Myocyte (in vitro differentiated cells): ENCODE data around the gene CHPF2. TPM values are rescaled to one million over a fixed set of nuclear protein-coding genes. Genes with fewer than 3 reads are reported as not detected.

ENCODE experiments used
- DNase-seq: peaks from one replicate; pipeline ENCODE4 v3.0.0-alpha.2; 2012; ENCODE audit warnings: low read depth
- total RNA-seq: library from RNA; depleted of rRNA; stranded (reverse); fragments of >200 nt; gene quantifications from 2 replicates; pipeline ENCODE4 v1.2.3, GENCODE V29; 2014

Gene CHPF2
- total RNA-seq, 1 donor from 2014 or later = 136 TPM

DNA sequence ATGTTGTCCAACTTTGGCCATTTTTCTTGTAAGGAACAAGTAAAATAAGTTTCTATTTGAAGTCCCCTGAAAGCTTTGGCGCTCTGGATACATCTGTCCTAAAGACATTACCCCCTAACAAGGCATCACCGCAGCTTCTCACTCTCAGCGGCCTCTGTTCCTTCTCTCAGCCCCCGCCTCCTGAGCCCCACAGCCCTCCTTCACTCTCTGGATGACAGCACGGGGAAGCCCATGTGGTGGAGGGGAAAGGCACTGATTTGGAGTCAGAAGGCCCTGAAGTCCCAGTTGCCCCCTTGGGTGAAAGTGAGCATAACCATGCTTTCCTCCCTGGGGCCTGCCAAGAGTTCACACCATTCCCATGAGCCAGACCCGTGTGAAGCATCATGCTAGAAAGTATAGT lies 26.6 kb upstream of the CHPF2 start:
- DNase-seq = no peak

DNA sequence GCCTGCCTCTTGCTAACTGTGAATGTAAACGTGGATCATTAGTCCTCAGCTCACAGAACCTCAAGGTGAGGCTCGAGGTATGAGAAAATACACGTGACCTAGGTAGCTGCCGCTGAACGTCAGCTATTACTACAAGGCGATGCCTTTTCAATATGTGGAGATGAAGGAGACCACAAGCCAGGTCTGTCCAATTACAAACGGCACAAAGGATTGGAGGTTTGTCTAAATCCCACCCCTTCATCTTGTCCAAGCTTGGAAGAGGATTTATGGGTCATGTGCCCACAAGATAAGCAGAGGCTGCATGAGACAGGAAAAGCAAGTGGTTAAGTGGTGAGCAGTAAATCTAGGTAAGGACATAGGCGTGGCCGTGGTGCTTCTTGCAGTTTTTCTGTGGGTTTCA lies 25.4 kb upstream of the CHPF2 start:
- no peak for DNase-seq

DNA sequence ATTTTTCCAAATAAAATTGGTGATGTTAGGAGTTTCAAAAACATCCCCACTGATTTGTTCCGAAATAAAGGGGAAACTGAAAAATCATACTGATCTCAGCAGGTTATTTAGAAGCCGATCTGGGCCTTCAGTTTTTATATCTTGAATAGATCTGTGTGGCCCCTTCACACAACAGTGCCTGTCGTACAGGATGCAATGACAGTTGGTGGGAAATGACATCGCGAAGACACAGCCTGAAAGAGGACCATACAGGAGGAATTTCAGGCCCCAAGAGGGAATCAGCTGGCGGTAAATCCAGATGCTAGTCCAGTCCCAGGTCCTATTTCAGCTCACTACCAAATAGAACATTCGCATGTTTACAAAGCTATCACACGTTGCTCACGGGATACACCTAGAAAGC lies 25.0 kb upstream of the CHPF2 start:
- DNase-seq = no peak

DNA sequence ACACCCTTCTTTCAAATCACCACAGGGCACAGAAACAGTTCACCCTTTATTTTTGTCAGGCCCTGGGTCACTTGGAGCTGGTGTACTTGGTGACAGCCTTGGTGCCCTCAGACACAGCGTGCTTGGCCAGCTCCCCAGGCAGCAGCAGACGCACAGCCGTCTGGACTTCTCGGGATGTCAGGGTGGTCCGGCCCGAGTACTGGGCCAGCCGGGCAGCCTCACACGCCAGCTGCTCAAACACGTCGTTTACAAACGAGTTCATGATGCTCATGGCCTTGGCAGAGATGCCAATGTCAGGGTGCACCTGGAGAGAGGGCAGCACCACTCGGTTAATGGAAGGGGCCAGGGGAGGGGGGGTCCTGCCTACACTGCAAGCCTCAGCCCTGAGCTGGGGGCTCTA lies 24.5 kb upstream of the CHPF2 start:
- DNase-seq = no peak

DNA sequence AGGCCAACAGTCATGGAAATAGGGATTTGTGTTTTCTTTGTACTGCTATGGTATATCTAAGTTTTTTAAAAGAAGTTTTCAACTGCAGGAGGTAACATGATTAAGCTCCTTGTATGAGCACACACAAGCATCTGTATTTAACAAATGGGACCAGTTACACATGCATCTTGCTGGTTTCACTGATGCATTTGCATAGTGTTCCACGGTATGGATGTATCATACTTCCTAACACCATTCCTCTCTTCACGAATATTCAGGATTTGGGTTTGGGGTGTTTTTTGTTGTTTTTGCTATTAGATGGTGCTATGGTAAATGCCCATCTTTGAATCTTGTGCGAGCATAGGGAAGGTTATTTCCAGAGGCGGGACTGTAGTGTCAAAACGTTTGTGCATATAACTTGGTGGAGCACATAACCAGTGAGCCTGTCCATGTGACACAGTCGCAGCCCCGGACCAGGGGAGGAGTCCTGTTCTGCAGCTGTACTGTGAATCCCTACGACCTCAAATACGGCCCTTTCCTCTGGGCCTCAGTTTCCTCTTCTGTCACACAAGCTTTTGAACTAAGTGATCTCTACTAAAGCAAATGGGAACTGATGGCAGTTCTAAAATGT lies 23.9 kb upstream of the CHPF2 start:
- no peak for DNase-seq

DNA sequence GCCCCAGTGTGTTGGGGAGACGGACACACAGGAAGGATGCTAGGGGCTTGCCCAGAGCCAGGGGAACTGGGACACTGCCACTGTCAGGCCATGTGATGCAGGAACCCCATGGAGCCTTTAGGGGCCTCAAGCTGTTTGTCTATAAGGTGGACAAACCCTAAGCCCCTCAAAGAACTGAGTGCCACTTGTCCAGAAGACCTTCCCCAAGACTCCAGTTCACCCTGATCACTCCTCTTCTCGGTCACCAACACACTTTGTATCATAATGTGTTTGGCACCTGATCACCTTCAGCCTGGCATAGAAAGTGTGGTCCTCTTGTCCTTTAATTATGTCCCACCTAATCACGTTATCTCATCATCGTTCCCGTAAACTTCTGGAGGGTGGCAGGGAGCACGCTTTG lies 22.7 kb upstream of the CHPF2 start:
- no peak for DNase-seq

DNA sequence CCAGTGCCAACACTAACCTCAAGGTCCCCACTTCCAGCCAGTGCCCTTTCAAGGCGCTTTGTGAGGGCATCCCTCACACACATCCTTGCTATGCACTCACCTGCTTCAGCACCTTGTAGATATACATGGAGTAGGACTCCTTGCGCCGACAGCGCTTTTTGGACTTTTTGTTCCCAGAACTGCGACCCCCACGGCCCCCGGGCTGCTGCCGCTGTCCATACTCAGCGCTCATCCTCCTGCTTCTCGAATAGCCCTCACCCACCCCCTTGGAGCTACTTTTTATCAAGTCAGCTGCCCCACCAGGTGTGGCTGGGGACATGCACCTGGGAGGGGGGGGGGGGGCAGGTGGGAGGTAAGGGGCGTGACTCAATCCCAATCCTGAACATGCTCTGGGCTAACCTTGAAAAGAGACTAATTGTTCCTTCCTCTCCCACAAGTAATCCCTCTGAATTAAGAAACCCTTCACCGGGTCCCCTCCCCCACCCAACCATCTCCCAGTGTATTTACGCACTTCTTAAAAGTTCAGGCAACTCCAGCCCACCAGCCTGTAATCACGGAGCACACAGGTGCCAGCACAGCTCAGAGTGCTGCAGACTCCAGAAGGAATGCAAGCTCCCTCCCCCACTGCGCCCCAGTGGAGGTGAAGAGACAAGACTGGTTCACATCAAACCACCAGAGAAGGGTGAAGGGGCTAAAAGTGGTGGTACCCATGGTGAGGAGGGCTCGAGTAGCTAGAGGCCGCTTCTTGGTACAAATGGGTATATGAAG lies 22.0 kb upstream of the CHPF2 start, which contains the start of gene H2BK1:
TSS of gene H2BK1 (minus strand) at position 402 of the 768 bp plus-strand sequence. CDS start at position 232, 170 bp downstream.
- no peak for DNase-seq

DNA sequence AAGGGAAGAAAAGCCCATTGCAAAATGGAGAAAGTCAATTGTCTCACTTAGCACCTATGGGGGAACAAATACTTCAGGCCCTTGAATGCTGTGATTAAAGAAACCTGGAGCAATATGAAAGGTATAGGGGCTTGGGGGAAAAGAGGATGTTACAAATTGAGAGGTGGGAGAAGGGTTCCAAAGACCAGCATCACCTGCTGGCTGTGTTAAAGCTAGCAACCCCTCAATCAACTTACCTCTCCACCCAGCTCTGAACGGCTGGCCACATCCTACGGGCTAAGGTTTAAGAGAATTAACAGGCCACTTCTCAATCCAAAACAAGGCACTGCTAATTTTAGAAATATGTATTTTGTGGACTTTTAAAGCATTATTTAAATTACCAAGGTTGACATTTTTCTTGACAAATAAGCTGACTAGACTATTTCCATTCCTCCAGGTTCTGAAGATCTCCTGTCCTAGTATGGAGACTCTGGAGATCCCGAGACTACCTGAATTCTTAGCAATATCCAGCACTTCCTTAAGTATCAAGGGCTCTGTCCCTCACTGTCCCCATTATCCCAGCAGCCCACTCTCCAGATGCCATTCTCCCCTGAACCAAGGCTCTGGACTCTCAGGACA lies 21.0 kb upstream of the CHPF2 start:
- no peak for DNase-seq

DNA sequence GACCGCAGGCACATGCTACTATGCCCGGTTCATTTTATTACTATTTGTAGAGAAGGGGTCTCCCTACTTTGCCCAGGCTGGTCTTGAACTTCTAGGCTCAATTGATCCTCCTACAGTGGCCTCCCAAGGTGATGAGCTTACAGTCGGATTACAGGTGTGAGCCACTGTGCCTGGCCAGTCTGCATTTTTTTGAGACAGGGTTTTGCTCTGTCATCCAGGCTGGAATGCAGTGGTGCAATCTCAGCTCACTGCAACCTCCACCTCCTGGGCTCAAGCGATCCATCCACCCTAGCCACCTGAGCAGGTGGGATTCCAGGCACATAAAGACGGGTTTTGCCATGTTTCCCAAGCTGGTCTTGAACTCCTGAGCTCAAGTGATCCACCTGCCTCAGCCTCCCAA lies 19.7 kb upstream of the CHPF2 start:
- no peak for DNase-seq

DNA sequence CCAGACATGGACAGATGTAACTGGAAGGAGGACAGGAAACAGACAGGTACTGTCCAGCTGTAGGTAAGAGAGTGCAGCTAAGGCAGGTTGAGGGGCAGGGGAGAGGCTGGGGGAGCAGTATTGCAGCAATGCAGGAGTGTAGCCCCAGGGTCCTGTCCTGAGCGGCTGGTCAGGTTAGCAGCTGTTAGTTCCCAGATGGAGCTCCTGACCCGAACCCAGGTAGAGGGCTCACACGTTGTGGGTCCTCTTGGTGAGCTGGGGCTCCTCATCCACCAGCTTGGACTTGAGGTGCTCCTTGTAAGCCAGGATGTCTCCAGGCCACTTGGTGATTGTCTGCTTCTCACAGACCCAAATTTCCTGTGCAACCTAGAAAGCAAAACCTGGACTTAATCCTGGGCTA lies 18.5 kb upstream of the CHPF2 start:
- DNase-seq = no peak

DNA sequence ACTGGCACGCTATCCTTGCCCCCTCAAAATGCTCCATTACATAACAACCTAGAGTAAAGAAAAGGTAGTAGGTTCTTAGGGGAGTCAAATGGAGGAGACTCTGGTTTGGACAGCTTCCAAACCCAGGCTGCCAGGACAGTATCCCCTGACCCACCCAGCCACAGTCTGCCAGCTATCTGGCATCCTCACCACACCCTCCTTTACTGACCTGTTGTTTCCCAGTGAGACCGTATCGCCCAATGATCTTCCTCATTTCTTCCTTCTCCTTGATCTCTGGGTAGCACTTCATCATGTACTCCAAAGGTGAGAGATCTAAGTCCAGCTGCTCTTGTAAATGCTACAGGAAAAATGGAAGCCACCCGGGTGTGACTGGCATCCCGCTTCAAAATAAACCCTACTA lies 16.9 kb upstream of the CHPF2 start:
- DNase-seq = no peak

DNA sequence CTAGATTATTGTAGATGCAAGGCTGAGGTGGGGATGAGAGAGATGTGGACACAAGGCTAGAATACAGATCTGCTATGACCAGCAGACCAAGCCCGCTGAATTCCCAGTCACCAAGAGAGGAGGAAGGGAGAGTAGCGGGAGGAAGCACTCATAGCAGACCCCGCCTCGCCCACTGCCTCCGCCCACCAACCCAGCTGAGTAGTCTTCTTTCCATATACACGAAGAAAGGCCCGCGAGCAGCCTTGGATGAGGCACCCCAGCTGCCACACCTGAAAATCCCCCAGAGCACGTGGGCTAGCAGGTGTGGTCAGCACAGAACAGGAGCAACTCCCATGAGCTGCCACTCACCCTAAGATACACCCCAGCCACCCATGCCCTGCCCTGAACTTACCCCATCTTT lies 14.1 kb upstream of the CHPF2 start:
- no peak for DNase-seq

DNA sequence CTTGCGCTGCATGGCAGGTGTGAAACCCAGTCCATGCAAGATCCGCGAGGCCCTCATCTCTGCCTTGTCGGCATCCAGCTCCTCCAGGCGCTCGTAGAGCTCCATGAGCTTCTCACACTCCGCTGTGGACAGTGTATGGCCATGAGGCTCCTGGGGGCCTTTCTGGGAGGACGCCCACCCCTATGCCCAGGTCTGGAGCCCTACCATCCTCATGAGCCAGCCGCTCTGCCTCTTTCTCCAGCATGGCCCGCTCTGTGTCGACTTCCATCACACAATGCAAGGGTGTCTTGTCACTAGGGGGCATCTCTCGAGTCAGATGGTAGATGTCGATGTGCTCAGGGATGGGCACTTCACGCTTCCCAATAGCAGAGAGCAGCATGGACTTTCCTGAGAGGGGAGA lies 8.6 kb upstream of the CHPF2 start:
- DNase-seq = no peak

DNA sequence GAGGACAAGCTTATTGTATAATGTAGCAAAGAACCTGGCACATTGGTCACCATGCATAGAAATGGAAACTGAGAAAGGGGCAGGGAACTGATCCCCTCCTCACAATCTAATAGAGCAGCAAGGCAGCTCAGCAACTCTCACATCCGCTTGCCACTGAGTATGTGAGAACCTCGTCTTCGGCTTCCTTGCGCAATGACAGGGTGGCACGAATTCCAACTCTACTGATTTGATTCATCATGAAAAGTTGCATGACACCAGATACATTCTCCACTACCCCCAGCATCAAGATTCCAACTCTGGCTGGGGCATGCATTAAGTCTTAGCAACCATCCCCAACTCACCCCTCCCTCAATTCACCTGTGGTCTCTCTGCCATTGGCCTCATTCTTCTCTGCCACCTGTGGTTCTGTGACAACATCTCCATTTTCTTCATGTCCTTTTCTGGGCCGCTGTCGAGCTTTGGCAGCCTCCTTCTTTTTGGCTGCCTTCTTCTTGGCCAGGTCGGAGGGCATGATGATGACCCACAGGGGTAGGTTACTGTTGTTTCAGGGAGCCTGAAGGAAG lies 6.3 kb upstream of the CHPF2 start:
- DNase-seq = no peak

DNA sequence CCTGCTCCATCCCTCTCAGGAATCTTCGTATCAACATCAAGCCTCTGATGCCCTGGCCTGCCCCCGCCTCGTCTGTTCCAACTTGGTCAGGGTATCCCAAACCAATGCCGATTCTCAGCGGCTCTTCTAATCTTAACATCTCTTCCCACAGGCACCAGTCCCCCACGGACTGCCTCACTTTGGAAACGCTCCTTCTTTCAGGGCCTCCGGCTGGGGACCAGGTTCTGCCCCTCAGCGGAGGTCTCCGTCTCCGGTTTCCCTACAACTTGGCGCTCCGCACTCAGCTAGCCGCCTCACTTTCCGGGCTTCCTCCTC lies 5.8 kb upstream of the CHPF2 start:
- no peak for DNase-seq

DNA sequence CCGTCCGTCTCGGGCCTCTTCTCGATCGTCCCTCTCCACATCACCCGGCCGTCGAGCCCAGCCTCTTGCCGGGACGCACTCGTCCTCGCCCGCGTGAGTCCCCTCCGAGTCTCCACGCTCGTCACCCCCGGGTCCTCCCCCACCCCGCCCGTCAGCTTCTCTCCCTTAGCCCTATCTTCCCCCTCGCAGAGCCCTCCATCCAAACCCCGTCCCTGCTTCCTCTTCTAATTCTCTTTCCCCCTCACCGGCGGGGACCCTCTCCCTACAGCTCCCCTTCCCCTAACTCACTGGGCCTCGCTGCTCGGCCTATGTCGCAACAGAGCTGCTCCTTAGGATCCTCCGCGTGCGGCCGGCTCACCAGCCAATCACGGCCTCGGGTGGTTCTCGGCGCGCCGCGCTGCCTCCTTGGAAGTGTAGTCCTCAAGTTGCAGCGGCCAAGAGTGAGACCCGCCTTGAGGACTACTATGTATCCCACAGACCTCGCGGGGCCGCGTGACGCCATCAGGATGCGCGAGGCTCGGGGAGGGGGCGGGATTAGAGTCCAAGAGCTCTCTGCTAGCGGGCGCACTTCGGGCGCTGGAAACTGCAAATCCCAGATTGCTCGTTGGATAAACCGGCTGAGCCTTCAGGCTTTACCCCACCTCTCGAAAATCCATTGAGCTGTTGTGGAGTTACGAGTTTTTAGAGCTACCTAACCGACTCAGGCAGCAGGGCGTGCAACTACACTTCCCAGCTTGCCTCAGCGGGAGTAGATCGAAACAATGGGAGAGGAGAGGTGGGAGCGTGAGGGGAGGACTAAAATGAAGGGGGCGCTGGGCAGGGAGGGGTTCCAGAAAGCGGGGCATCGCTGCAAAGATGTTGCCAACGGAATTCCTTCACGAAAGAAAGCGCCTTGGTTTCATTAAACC lies 5.2 kb upstream of the CHPF2 start, which contains the start of gene ABCF2:
TSS of gene ABCF2 (minus strand) at position 331 of the 908 bp plus-strand sequence. CDS start 747 bp downstream, outside the sequence.
- peak; percentile 100 for DNase-seq

DNA sequence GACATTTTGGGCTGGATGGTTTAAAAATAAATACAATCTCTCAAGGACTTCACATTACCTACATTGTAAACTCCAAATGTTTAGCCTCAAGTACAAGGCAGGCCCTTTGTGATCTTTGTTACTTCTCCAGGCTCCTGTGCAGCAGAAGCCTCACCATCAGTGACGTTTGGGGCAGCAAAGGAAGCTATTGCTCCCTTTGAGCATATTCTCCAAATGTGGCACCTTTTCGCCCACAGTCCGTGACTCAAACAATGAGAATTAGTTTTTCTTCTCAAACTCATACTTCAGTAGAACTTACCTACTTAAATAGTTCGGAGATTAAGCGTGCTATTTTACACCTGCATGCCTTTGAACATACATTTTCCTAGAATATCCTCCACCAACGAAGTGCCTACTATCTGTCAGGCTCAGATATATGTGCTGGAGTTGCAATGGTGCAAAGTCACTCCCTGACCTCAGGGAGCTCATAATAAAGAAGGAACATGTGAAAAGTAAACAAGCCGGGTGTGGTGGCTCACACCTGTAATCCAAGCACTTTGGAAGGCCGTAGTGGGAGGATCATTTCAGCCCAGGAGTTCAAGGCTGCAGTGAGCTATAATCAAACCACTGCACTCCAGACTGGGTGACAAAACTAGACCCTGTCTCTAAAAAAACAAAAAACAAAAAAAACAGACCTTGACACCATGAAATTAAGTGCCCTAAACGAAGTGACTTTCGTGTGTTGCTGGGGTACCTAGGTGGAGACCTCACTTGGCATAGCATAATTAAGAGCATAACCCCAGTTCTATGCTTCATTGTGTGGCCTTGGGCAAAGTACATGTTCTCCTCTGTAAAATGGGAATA lies 4.0 kb upstream of the CHPF2 start:
- DNase-seq = no peak

DNA sequence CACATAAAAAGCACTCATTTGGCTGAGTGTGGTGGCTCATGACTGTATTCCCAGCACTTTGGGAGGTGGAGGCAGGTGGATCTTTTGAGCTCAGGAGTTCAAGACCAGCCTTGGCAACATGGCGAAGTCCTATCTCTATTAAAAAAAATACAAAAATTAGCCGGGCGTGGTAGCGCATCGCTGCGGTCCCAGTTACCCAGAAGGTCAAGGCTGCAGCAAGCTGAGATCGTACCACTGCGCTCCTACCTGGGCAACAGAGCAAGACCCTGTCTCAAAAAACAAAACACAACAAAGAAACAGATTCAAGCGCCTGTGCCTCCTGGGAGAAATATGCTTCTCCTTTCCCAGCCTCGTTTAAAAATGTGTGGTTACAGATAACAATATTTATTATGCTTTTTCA lies 3.0 kb upstream of the CHPF2 start:
- DNase-seq = no peak

DNA sequence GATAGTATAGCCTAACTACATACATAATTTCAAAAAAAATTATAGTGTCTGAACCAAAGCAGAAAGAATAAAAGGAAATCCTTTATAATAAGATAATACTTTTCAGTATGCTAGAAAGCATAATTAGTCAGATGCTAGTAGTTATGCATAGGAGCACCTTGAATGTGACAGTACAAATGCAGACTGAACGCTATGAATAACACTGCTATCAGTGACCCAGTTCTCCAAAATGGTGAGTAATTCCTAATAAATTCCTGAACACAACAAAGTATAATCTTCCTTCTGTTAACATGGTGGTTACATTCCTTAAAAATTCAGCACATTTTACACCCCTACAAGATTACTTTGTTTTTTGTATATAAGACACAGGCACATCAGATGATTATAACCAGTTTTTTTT lies 1.2 kb upstream of the CHPF2 start:
- DNase-seq = no peak
